GM21737 (cell line): ENCODE data around the gene IKBKG.
"Not testable (repeated sequence)": the region's sequence is repeated elsewhere in the genome, so short reads cannot be mapped to it uniquely, and the experiment has no call there.

Experiments used
- ATAC-seq: cut with Tn5 transposase; IDR thresholded peaks from one replicate; pipeline ENCODE4 v1.9.1; 2021; ENCODE audit warnings: mild to moderate bottlenecking, moderate library complexity; ENCODE audit not compliant: unreplicated experiment

The IKBKG gene

GRCh38 chrX:154602766-154603437 is 55.5 kb downstream of the IKBKG start:
- no peak for ATAC-seq

- no peak for ATAC-seq
Observed at GRCh38 chrX:154603438-154604430, 56.3 kb downstream of the IKBKG start.

GRCh38 chrX:154605566-154605965 is 58.1 kb downstream of the IKBKG start:
- no peak for ATAC-seq

GRCh38 chrX:154607370-154607769 is 60.0 kb downstream of the IKBKG start:
- no peak for ATAC-seq

GRCh38 chrX:154607976-154608375 is 60.6 kb downstream of the IKBKG start:
- not testable (repeated sequence) for ATAC-seq

- ATAC-seq = not testable (repeated sequence)
Observed at GRCh38 chrX:154608823-154609222, 61.4 kb downstream of the IKBKG start.

GRCh38 chrX:154611146-154611545 is 63.7 kb downstream of the IKBKG start:
- ATAC-seq = not testable (repeated sequence)

- not testable (repeated sequence) for ATAC-seq
Observed at GRCh38 chrX:154613586-154613985, 66.2 kb downstream of the IKBKG start.
